Anterior cingulate cortex (tissue), 58 donors: ENCODE data around the gene PTPN6.

Experiments used
- DNase-seq, 58 donors: peaks; one replicate each; lab custom pipeline; 2025; lab: John Stamatoyannopoulos, UW

PTPN6 gene

GRCh38 chr12:6996040-6996441, 44.9 kb downstream of the PTPN6 start:
- peak in 1 of 58 donors; percentile 8 for DNase-seq

- DNase-seq = no peak
Measured at GRCh38 chr12:6998715-6999451, 47.7 kb downstream of the PTPN6 start.

- no peak for DNase-seq
Measured at GRCh38 chr12:7001921-7002591, 50.9 kb downstream of the PTPN6 start.

- DNase-seq = no peak
Measured at GRCh38 chr12:7004287-7004803, 53.2 kb downstream of the PTPN6 start.

GRCh38 chr12:7004840-7005239, 53.7 kb downstream of the PTPN6 start:
- no peak for DNase-seq

GRCh38 chr12:7005311-7005710, 54.2 kb downstream of the PTPN6 start:
- no peak for DNase-seq

GRCh38 chr12:7006639-7007038, 55.5 kb downstream of the PTPN6 start:
- no peak for DNase-seq

GRCh38 chr12:7008864-7009263, 57.7 kb downstream of the PTPN6 start:
- DNase-seq = no peak

GRCh38 chr12:7009512-7009911, 58.4 kb downstream of the PTPN6 start:
- DNase-seq = no peak
